Measurements from ENCODE around the gene PAPPA2.
"Not testable (repeated sequence)": the region's sequence is repeated elsewhere in the genome, so short reads cannot be mapped to it uniquely, and the experiment has no call there.

The PAPPA2 gene

DNA sequence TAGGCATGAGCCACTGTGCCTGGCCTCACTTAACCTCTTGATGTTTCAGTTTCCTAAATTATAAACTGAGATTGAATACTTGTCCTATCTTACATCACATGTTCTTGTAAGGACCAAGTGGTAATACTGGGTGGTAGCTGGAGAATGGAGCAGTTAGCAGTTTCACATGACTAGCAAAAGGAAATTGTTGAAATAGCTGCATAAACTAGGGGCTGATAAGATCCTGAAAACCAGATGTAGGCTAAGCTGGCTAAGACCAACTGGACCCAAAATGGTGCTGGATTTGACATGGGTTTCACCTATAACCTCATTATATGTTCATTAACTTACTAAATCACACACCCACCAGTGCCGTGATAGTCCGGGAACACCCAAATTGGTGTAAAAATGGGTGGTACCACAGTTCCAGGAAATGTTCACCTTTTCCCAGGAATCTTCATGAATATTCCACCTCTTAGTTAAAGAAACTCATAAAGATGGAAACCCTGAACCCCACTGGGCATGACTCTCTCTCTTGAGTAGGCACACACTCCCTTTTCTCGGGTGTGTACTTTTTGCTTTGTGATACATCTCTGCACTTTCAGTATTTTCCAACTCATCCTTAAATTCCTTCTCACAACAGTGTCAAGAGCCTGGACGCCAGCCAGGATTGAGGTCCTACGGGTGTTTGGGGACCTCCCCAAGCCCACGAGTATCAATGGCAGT, at the start of gene PAPPA2:
Gene PAPPA2 (plus strand): TSS at position 502 of the 705 bp plus-strand sequence. CDS start 93,148 bp downstream, outside the sequence.
- DNase-seq (ENCODE audit: low read depth) = no peak

DNA sequence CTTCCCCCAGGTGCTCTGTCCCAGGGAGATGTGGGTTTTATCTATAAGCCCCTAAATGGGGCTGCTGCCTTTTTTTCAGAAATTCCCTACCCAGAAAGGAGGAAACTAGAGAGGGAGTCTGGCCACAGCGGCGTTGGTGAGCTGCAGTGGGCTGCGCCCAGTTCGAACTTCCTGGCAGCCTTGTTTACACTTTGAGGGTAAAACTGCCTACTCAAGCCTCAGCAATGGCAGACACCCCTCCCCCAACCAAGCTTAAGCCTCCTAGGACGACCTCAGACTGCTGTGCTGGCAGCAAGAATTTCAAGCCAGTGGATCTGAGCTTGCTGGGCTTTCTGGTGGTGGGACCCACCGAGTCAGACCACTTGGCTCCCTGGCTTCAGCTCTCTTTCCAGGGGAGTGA, 46.2 kb upstream of the PAPPA2 start:
- DNase-seq (ENCODE audit: low read depth) = no peak

- DNase-seq (ENCODE audit: low read depth) = not testable (repeated sequence)
These were observed 43.4 kb upstream of the PAPPA2 start for GRCh38 chr1:176419608-176420007.

GRCh38 chr1:176434234-176434633, 28.7 kb upstream of the PAPPA2 start:
- no peak for DNase-seq (ENCODE audit: low read depth)

GRCh38 chr1:176436251-176436650, 26.7 kb upstream of the PAPPA2 start:
- DNase-seq (ENCODE audit: low read depth) = no peak

- no peak for DNase-seq (ENCODE audit: low read depth)
These were observed 22.8 kb upstream of the PAPPA2 start for GRCh38 chr1:176440176-176440575.

GRCh38 chr1:176444286-176444685, 18.7 kb upstream of the PAPPA2 start:
- DNase-seq (ENCODE audit: low read depth) = no peak

- no peak for DNase-seq (ENCODE audit: low read depth)
These were observed 17.6 kb upstream of the PAPPA2 start for GRCh38 chr1:176445402-176445801.

DNA sequence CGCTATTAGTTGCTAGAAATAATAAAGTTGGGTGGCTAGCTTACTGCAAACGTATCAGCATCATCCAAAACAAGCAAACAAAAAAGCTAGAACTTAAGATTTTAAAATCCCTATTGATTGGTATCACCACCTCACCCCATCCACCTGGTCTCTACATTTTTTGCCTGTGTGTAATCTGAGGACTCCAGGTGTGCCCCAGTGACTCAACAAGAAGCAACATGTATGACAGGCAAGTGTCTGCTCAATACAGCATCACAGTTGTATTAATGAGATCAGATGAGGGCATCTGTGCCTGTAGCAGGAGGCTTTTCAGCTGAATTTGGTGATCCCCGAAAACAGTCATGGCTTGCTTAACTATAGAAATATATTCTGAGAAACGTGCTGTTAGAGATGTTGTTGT, 14.6 kb upstream of the PAPPA2 start:
- no peak for DNase-seq (ENCODE audit: low read depth)

DNA sequence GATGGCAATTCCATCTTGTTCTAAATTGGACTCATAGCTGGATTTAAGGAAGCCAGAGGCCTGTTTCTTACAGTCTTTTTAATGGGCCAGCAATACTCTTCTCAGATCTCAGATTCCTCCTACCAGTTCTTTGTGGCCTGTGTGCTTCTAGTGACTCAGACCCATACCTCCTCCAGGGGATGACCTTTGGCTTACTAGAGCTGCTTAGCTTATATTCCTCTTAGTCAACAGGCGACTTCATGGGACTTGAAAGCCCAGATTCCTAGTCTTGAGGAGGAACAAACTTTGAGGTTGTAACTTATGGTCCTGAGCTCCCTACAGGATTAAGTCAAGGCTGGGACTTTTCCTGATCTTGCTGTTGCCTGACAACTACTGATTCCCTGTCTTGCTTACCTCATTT, 12.4 kb upstream of the PAPPA2 start:
- DNase-seq (ENCODE audit: low read depth) = no peak

DNA sequence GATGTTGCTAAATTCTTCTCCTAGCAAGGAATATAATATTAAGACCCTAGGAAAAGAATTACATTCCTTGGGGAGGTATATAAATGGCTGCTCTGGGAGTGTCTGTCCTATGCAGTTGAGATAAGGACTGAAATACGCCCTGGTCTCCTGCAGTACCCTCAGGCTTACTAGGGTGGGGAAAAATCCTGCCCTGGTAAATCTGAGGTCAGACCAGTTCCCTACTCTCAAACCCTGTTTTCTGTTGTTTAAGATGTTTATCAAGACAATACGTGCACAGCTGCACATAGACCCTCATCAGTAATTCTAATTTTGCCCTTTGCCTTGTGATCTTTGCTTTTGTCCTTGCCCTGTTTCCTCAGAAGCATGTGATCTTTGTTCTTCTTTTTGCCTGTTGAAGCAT, 11.2 kb upstream of the PAPPA2 start:
- not testable (repeated sequence) for DNase-seq (ENCODE audit: low read depth)

GRCh38 chr1:176456795-176457194, 6.2 kb upstream of the PAPPA2 start:
- no peak for DNase-seq (ENCODE audit: low read depth)

GRCh38 chr1:176460544-176461336, 2.2 kb upstream of the PAPPA2 start:
- DNase-seq (ENCODE audit: low read depth) = no peak

DNA sequence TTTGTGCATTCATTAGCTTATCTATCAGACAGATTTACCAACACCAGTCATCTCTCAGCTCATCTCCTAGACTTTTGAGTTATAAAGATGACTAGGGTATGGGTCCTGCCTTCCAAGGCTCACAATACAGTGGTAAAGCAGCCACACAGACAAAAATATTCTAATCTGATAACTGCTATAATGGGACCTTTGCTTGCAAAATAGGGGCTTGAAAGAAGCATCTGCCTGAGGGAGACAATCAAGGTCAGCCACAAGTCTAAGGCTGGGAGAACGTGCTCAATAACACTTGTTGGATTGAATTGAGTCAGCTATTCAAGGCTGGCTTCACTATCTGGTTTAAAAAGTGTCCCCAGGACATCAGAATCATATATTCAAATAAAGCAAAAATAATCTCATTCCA, 1.4 kb upstream of the PAPPA2 start:
- DNase-seq (ENCODE audit: low read depth) = no peak

DNA sequence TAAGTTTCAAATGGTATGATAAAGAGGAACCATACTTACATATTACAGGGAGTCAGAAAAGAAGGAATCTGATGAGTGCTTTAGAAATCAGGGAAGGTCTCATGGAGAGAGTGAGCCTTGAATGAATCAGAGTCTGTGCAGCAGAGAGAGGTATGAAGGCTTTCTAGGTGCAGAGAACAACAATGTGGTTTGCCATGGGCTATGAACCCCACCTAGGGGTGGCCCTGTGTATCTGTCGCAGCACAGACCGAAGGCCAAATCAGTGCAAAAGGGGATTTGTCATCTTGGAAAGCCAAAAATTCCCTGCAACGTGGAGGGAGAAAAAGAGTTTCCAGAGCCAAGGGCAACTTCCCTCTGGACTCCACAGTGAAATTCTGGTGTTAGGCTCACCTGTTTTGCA, 3.5 kb downstream of the PAPPA2 start:
- no peak for DNase-seq (ENCODE audit: low read depth)

DNA sequence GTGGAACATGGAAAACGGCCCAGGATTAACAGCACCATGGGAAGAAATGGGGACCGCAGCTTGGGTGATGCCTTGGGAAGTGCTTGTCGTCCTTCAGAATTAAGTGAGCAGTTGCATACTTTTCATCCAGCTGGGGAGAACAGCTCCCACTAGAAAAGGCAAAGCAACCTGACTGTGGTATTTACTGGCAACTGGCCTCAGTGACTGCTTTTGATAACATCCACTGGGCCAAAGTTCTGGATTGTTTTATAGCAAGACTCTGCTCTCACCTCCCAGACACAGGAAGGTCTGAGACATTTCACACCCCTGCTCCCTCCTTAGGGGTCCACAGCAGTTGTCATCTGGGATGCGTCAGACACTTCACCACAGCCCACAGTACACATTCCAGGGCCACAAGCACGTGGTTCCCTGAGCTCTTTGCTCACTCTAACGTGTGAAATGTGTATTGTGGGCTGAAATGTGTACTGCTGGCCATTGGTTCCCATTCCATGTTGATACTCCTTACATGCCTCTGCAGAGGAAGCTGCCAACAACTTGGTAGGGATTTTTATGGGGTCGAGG, 6.6 kb downstream of the PAPPA2 start:
- DNase-seq (ENCODE audit: low read depth) = no peak

DNA sequence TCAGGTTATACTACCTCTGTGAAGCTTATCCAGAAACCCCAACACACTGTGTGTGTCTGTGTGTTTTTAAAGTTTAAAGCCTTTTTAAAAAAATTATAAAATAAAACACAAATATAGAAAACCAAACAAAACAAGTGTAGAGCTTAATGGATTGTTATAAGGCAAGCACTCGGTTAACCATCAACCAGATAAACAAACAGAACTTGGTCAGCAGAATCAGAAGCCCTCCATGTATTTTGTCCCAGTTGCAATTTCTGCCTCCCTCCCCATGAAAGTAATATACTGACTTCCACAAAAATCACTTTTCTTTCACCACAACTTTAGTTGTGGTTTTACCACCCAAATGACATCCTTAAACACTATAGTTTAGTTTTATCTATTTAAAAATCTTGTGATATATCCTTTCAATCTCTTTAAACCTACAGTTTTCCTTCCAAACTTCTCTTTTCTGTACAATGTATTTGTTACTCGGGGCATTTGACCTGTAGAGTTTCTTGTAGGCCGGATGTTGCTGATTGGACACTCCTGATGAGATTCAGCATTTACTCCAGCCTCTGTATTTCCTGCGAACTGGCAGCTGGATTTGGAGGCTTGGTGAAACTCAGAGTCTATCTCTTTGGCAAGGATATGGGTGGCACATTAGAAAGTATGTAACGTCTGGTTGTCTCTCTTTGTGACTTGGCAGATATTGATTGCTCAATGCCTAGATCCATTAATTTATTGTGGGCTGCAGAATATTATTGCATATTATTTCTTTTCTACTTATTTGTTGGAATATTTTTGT, 8.6 kb downstream of the PAPPA2 start:
- DNase-seq (ENCODE audit: low read depth) = no peak

- DNase-seq (ENCODE audit: low read depth) = no peak
These were observed 17.0 kb downstream of the PAPPA2 start for GRCh38 chr1:176479971-176480370.

GRCh38 chr1:176480750-176481149, 17.8 kb downstream of the PAPPA2 start:
- DNase-seq (ENCODE audit: low read depth) = no peak

DNA sequence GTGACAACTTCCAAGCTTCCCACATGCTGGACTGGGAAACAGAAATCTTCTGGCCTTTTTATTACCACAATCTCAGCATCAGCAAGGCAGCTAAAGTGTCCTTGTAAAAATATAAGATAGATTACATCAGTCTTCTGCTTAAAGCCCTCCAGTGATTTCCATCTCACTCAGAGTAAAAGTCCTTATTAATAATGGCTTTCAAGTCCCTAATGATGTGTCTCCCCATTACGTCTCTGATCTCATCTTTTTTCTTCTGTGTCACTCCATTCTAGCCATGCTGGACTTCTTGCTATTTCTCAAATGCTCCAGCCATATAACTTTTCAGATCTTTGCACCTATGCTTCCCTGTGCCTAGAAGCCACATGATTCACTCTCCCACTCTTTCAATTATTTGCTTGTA, 22.1 kb downstream of the PAPPA2 start:
- no peak for DNase-seq (ENCODE audit: low read depth)

GRCh38 chr1:176494436-176494835, 31.5 kb downstream of the PAPPA2 start:
- no peak for DNase-seq (ENCODE audit: low read depth)

- DNase-seq (ENCODE audit: low read depth) = no peak
These were observed 36.7 kb downstream of the PAPPA2 start for GRCh38 chr1:176499671-176500070.
